RKO (cell line): ENCODE data around the gene AOAH.

ENCODE experiments used
- DNase-seq: peaks from one replicate; pipeline ENCODE4 v3.0.0-alpha.2; 2016; ENCODE audit warnings: low spot score

The AOAH gene

GRCh38 chr7:36547416-36547815, 176.9 kb downstream of the AOAH start:
- DNase-seq: no peak

DNA sequence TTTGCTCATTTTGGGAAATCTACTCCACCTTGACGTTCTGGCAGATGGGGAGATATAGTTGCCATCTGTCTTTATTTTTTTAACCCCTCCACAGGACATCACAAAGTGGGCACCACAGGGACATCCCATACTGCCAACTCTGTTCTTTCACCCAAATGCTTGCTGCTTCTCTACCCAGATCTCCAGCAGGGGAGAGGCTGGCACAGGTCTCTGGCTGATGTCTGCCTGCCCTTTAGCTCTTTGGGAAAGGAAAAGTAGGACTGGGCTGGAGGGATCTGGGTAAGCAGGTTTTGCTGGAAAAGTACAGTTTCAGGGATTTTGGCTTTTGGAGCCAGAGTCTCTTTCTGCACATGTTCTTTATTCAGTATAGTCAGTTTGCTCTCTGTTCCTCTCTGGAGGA, 178.0 kb downstream of the AOAH start:
- DNase-seq: no peak

DNA sequence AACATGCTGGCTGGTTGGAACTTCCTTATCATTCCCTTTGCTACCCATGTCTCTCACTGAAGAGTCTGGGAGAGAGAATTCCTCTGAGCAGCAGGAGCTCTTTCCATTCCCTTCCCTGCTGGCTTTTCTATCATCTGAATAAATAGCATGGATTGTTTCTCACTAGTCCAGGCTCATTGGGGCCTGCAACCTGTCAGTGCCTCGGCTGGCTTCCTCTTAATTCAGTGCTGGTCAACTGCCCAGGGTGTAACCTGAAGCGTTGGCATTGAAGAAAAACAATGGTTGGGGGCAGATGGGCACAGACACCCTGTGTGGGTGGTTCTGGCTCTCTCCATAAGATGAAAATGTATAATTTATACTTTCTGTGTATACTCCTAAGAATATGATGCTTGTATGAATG, 179.0 kb downstream of the AOAH start:
- no peak for DNase-seq

- DNase-seq: no peak
Observed at GRCh38 chr7:36538126-36538525, 186.2 kb downstream of the AOAH start.

DNA sequence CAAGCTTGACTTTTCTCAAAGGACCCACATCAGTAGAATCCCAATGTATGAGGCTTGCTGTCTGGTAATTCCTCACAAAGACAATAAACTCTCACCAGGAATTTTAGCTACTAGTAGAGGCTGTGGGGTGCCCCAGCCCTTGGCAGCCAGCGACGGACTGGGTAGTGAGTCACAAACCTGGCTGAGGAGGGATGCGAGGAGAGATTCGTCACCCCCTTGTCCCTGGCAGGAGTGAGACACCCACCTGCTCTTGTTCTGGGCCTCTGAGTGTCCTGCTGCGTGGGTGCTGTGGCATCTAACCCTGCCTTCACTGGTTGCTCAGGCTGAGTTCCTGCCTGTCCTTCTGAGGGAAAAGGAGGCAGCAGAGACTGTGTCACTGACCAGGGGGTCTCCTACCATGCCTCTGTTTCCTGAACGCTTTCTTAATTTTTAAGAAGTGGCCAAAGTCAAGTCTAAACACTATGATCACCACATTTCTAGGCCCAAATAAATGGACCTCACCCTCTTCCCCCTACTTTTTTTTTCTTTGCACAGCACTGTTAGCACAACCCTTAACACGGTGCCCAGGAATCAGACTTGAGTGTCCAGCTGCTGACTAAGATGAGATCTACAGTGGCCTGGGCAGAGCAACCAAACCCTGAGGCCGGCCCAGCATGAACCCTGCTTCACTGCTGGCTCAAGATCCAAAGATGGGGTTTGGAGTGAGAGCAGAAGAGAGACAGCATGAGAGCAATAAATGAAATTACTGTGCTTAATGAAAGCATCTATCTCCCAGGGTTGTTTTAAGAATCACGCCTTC, 188.2 kb downstream of the AOAH start:
- peak; percentile 4 for DNase-seq

- no peak for DNase-seq
Observed at GRCh38 chr7:36533717-36534116, 190.6 kb downstream of the AOAH start.

DNA sequence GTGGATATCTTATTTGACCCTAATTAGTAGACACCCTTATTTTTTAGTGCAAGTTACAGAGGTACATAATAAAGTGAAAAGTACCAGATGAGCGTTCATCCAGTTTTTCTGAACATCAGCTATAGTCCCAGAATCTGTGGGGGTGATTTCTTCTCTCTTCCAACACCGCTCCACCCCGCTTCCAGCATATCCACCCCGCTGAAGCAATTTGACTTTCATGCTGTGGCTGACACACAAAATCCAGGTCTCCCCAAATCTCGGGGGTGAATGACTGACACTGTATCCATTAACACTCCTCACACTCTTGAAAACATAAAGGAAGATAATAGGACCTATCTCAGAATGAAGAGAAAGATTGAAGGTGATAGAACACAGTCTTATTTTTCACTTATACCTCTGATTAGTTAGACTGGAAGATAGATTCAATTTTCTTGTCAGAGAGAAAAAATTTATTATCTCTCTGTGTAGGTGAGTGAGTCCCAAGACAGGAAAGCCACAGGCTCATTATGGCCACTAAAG, 191.3 kb downstream of the AOAH start:
- no peak for DNase-seq

- no peak for DNase-seq
Observed at GRCh38 chr7:36531951-36532350, 192.3 kb downstream of the AOAH start.

- DNase-seq: no peak
Observed at GRCh38 chr7:36530456-36530855, 193.8 kb downstream of the AOAH start.

DNA sequence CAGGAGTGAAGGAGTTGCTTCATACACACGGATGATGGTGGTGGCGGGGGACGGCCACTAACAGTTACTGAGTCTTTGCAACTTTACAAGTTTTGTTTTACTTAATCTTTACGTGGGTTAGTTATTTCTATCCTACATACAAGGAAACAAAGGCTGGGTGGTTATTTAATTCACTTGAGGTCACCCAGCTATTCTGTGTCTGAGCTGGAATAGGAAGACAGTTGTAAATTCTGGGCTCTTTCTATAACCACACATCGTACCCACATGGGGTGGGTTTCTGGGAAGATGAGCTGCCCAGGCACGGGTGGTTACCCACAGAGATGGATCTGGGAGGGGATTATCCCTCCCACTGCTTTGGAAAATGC, 196.8 kb downstream of the AOAH start:
- no peak for DNase-seq

- peak; percentile 68 for DNase-seq
Observed at GRCh38 chr7:36526863-36527548, 197.3 kb downstream of the AOAH start.

GRCh38 chr7:36523371-36524101, 200.8 kb downstream of the AOAH start:
- no peak for DNase-seq

GRCh38 chr7:36522453-36523007, 201.8 kb downstream of the AOAH start:
- no peak for DNase-seq

DNA sequence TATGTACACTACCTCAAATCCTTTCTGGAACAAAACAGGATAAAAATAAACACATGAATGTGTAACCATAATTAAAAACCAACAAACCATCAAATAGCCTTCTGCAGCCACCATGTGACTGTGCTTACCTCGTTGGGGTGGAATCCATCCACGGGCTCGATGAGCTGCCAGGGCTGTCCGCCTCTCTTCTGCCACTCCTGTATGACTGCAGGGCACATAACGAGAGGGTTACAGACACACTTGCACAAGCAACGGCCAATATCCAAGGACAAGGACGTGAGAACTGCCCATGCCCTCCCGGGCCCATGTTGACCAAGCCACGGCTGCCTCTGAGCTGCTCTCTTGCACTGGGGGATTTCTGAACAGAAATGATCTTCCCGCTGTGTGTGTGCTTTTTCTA, 202.4 kb downstream of the AOAH start:
- DNase-seq: no peak

DNA sequence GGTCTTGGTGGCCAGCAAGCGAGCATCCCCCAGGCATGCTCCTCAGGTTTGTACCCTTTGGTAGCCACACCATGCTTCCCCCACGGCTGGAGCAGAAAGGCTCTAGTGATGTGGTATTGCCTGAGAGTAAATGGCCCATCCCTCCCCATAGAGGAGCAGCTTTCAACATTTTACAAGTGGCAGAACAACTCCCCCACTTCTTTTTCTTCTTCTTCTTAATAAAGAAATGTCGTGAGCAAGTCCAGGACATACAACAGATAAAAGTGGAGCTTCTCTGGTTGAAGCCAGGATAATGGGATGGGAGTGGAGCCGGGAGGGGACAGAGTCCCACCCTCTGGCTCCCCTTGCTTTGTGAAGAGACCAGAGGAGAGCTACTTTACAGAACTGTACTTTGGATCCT, 203.2 kb downstream of the AOAH start:
- no peak for DNase-seq

DNA sequence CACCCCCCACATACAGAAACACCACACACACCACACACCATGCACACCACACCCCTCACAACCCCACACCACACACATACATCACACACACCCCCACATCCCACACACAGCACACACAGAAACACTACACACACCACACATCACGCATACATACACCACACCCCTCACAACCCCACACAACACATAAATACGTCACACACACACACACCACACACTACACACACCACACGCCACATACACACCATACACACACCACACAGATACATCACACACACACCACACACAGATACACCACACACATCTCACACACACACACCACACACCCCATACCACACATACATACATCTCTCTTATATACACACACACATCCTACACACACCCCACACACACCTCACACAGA, 208.4 kb downstream of the AOAH start:
- DNase-seq: no peak

GRCh38 chr7:36514289-36515243, 209.7 kb downstream of the AOAH start:
- no peak for DNase-seq

GRCh38 chr7:36513393-36513792, 210.9 kb downstream of the AOAH start:
- no peak for DNase-seq

GRCh38 chr7:36512616-36513015, 211.7 kb downstream of the AOAH start:
- DNase-seq: no peak

DNA sequence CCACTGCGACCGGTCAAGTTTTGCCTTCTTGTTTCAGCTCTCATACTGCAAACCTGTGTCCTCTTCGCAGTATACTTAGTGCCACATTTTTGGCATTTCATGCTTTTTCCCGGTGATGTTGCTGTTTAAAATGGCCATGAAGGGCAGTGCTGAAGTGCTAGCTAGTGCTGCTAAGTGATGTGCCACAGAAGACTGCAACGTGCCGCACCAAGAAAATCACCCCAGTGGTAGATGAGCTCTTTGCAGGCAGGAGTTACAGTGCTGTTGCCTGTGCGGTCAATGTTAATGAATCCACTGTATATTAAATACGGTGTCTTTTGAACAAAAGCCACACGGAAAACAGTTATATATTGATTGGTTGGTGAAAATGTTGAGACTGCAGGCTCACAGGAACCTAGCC, 214.3 kb downstream of the AOAH start:
- no peak for DNase-seq
